GM20000 (cell line): ENCODE data around the gene TUBB2B.

ENCODE experiments used
- DNase-seq: peaks from one replicate; pipeline ENCODE4 v3.0.0; 2012; ENCODE audit warnings: low spot score
- TF ChIP-seq, protein P1 (sequence below): IDR thresholded peaks from 2 replicates; pipeline ENCODE4 v1.5.1; 2012; ENCODE audit warnings: mild to moderate bottlenecking, control low read depth; ENCODE audit errors: extremely low read depth, missing control alignments

The TUBB2B gene

DNA sequence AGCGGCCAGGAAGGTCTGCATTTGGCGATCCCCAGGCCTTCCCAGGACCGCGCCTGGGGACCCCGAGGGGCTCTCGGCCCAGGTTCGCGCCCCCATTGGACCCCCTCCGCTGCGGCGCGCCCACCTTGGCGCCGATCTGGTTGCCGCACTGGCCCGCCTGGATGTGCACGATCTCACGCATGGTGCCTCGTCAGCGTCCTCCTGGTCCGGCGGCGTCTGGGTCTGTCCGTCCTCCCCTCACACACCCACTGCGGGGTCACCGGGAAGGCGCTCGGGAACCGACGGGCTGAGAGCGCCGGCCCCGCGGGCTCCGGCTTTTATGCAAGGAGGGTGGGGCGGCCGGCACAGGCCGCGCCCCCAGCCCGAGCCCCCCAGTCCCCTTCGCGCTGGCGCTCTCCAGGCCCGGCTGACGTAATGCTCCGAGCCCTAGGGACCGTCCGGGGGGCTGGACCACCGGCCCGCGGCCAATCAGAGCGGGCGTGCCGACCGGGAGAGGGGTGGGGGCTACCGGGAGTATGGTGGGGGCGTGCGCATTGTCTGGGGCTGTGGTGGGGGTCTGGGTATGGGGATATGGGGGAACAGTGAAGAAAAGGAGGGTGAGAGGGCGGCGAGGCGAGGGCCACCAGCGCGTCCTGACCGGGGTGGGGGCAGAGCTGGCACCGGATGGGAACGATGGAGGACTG, at the start of gene TUBB2B:
Gene TUBB2B (minus strand): TSS at position 291 of the 683 bp plus-strand sequence. CDS start 110 bp downstream, at position 181.
- TF ChIP-seq, protein P1, sequence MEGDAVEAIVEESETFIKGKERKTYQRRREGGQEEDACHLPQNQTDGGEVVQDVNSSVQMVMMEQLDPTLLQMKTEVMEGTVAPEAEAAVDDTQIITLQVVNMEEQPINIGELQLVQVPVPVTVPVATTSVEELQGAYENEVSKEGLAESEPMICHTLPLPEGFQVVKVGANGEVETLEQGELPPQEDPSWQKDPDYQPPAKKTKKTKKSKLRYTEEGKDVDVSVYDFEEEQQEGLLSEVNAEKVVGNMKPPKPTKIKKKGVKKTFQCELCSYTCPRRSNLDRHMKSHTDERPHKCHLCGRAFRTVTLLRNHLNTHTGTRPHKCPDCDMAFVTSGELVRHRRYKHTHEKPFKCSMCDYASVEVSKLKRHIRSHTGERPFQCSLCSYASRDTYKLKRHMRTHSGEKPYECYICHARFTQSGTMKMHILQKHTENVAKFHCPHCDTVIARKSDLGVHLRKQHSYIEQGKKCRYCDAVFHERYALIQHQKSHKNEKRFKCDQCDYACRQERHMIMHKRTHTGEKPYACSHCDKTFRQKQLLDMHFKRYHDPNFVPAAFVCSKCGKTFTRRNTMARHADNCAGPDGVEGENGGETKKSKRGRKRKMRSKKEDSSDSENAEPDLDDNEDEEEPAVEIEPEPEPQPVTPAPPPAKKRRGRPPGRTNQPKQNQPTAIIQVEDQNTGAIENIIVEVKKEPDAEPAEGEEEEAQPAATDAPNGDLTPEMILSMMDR, result no peak
- peak; percentile 82 for DNase-seq

DNA sequence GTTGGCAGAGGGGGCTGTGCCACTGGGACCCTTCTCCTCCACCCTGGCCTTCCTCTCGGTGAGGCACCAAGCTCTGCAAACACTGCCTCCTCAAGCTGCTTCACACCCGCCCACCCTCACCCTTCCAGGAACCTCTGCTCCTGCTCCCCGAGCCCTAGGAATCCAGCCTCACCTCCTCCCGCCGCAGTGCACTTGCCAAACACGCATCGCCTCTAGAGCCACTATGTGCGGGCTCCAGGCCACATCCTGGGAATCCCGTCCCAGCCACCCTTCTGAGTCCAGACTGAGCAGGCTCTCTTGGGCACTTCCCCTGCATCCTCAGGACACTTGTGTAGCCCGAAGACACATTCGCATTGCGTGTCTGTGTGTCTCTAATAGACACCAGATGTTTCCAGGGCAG, 49.8 kb upstream of the TUBB2B start:
- TF ChIP-seq, protein P1, result no peak
- DNase-seq, result no peak

DNA sequence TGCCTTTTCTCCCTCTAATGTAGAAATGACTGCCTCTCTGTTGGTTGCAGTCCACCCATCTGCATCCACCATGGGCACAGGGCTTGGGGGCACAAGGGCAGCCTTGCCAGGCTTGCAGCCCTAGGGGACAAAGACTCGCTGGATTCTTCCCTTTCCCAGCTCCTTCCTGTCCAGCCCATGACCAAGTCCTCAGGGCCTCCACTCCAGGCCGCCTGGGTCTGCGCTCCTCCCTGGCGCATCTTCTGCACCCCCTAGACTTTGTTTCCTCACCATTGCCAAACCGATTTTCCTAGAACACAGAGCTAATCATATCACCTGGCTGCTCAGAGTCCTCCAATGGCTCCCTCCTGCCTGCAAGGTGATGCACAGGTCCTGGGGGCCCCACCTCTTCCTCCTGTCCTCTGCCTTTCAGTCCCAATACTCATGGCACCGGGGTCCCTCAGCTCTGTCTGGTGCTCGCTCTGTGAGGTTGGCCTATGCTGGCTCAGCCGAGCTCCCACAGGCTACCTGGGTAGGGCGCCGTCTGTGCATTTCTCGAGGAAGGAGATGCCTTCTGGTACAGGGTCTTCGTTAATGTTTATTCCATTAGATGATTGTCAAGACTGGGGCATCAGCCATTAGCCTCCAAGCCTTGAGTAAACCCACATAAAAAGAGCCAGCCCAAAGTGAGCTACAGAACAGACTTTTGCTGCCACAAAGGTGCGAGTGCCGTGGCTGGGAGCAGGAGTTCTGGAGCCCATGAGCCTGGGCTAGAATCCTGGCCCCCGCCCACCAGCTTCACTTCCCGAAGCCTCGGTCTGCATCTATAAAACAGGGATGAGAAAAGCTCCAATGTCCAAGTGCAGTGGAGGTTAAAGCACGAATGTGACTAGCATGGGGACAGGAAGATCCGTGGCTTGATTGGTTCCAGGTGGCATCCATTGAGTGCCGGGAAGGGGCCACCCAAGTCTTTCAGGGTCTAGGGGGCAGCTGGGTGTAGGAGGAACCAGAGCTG, 49.0 kb upstream of the TUBB2B start:
- TF ChIP-seq, protein P1, result no peak
- no peak for DNase-seq

DNA sequence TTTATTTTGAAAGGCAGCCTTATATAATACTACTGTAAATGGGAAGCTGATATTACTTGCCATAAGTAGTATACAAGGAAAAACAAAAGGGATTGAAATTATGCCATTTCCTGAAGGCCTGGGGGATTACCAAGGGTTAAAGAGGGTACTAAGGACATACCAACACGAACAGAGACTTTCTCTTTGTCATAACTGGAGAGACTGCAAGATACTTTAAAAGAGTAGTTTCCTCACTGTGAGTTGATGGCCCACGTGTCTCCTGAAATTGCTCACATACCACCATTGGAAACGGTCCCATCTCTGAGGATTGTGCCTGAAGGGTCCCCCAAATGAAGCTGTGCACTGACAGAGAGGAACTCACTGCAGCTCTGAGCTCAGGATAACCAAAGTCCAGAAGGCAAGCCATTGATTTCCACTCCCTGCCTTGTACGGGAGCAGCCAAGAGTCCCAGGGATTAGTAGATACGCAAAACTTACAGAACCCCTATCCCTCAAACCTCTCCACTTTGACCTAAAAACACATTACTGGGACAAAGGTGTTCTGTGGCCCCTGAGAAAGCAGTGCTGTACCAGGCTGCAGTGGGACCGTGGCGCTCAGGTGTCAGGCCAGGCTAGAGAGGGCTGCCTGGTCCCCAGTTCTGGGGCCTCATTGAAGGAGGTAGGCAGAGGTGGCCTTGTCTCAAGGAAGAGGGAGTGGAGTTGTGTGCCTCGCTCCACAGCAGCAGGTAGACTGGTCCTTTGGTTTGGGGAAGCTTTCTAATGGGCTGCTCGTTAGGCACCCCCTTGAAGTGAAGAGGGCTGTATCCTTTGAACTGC, 46.5 kb upstream of the TUBB2B start:
- TF ChIP-seq, protein P1, result no peak
- no peak for DNase-seq

DNA sequence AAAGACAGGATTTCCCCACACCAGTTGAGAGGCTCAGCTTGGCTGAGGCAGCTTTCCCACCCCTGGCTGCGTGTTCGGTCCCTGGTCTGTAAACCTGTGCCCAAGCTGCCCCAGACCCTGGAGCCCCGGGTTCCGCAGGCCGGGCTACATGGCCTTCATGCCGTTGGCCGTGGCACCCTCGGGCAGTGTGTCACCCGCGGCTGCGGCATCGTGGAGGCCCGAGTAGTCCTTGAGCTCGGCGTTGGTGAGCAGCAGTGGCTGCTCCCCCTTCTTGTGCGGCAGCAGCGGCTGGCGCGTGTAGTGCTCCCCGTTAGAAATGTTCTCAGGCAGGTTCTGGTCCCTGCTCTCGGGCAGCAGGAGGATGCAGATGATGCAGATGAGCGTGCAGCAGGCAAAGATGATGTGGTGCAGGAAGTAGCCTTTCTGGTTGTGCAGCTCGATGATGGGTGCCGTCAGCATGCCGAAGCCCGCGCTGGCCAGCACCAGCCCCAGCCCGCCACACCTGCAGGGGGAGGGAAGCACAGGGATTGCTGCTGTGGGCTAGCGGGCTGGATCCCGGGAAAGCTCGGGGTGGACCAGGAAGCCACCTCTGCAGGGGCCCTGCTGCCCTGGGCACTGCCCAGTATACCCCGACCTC, 45.6 kb upstream of the TUBB2B start:
- DNase-seq, result no peak
- TF ChIP-seq, protein P1, result no peak

DNA sequence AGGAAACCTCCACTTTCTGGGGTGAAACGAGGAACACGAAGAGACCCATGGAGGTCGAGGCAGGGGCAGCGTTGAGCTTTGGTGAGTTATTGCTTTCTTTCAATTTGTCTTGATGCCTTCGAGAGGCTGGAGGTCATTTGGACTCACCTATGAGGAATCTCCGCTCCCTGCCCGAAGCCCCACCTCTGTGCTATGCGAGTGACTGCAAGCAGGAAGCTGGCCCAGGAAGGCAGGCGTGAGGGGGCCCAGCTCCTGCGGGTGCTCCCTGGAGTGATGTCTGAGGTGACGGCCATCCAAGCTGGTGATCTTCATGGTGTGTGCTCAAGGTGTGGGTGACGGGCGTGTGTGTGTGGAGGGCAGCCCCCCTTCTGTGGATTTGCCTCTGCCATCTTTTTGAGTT, 44.3 kb upstream of the TUBB2B start:
- TF ChIP-seq, protein P1, result no peak
- no peak for DNase-seq
